HEK293 (cell line): ENCODE results near the gene ZNF692.

Experiments
- CTCF ChIP-seq: fragments of 450-650 bp; formaldehyde crosslinking; IDR thresholded peaks from 2 replicates; pipeline ENCODE4 v1.5.1; 2016; ENCODE audit warnings: missing biosample characterization, missing genetic modification characterization
- KLF1 ChIP-seq: fragments of 450-650 bp; formaldehyde crosslinking; IDR thresholded peaks from 2 replicates; pipeline ENCODE4 v1.5.1; 2016; ENCODE audit warnings: missing biosample characterization, missing genetic modification characterization
- KLF10 ChIP-seq: fragments of 450-650 bp; IDR thresholded peaks from 2 replicates; pipeline ENCODE4 v1.5.1; 2018; ENCODE audit warnings: missing biosample characterization, mild to moderate bottlenecking, missing genetic modification characterization
- KLF7 ChIP-seq: fragments of 450-650 bp; formaldehyde crosslinking; IDR thresholded peaks from 2 replicates; pipeline ENCODE4 v1.5.1; 2016; ENCODE audit warnings: missing biosample characterization, missing genetic modification characterization, borderline replicate concordance
- REST ChIP-seq: fragments of 450-650 bp; formaldehyde crosslinking; IDR thresholded peaks from 2 replicates; pipeline ENCODE4 v1.5.1; 2016; ENCODE audit warnings: missing biosample characterization, missing genetic modification characterization
- ZBTB10 ChIP-seq: fragments of 450-650 bp; formaldehyde crosslinking; IDR thresholded peaks from 2 replicates; pipeline ENCODE4 v1.5.1; 2016; ENCODE audit warnings: missing biosample characterization, missing genetic modification characterization
- ZNF324 ChIP-seq: fragments of 450-650 bp; formaldehyde crosslinking; IDR thresholded peaks from 2 replicates; pipeline ENCODE4 v1.5.1; 2016; ENCODE audit warnings: missing biosample characterization, missing genetic modification characterization

- TF ChIP-seq KLF7 (tag by site-specific recombination) (no peak), ZNF324 (tag by site-specific recombination) (no peak), KLF1 (tag by site-specific recombination) (no peak), ZBTB10 (no peak), CTCF (no peak), KLF10 (tag by site-specific recombination) (no peak), REST (tag by site-specific recombination) (no peak)
Measured at GRCh38 chr1:248890549-248891498, 31.9 kb upstream of the ZNF692 start.
